Mucosa of gallbladder (tissue), 1 donor: Measurements from ENCODE around the gene ECEL1. TPM values are rescaled to one million over a fixed set of nuclear protein-coding genes. Genes with fewer than 3 reads are reported as not detected.
"Not testable (repeated sequence)": the region's sequence is repeated elsewhere in the genome, so short reads cannot be mapped to it uniquely, and the experiment has no call there.

ENCODE experiments used
- DNase-seq: peaks from one replicate; pipeline ENCODE4 v3.0.0-alpha.2; 2020; ENCODE audit warnings: low spot score
- total RNA-seq: library from RNA; stranded (reverse); gene quantifications from one replicate; pipeline ENCODE4 v1.2.1, GENCODE V29; 2021
- donor health status: DM: no; HTN: no; CAD: no.

The ECEL1 gene
- 0.35 TPM for total RNA-seq

- DNase-seq: no peak
Measured at GRCh38 chr2:232487385-232488096, at the start of gene ECEL1. TSS of gene ECEL1 (minus strand) at chr2:232487834. CDS start at chr2:232486653, 1,181 bp downstream.

GRCh38 chr2:232537079-232537478, 49.4 kb upstream of the ECEL1 start:
- DNase-seq: no peak

GRCh38 chr2:232535761-232536530, 48.3 kb upstream of the ECEL1 start:
- no peak for DNase-seq

- no peak for DNase-seq
Measured at GRCh38 chr2:232534940-232535651, 47.5 kb upstream of the ECEL1 start.

GRCh38 chr2:232533944-232534710, 46.5 kb upstream of the ECEL1 start:
- DNase-seq: no peak

GRCh38 chr2:232532821-232533220, 45.2 kb upstream of the ECEL1 start:
- DNase-seq: not testable (repeated sequence)

GRCh38 chr2:232532419-232532818, 44.8 kb upstream of the ECEL1 start:
- no peak for DNase-seq

- DNase-seq: no peak
Measured at GRCh38 chr2:232530626-232531260, 43.1 kb upstream of the ECEL1 start.

- no peak for DNase-seq
Measured at GRCh38 chr2:232529806-232530547, 42.3 kb upstream of the ECEL1 start.

- no peak for DNase-seq
Measured at GRCh38 chr2:232528746-232529460, 41.3 kb upstream of the ECEL1 start.

- DNase-seq: no peak
Measured at GRCh38 chr2:232527905-232528470, 40.4 kb upstream of the ECEL1 start.

- no peak for DNase-seq
Measured at GRCh38 chr2:232526372-232526941, 38.8 kb upstream of the ECEL1 start.

GRCh38 chr2:232525791-232526371, 38.2 kb upstream of the ECEL1 start, which contains the start of gene CHRND:
TSS of gene CHRND (plus strand) at chr2:232526160. CDS start at chr2:232526216, 56 bp downstream.
- DNase-seq: no peak

GRCh38 chr2:232525199-232525598, 37.6 kb upstream of the ECEL1 start:
- DNase-seq: no peak

- DNase-seq: no peak
Measured at GRCh38 chr2:232524771-232525170, 37.1 kb upstream of the ECEL1 start.

- DNase-seq: no peak
Measured at GRCh38 chr2:232523682-232524597, 36.3 kb upstream of the ECEL1 start.

- no peak for DNase-seq
Measured at GRCh38 chr2:232523402-232523681, 35.7 kb upstream of the ECEL1 start.
